WTC11 (cell line): ENCODE measurements around the gene TMEM120B. TPM values are rescaled to one million over a fixed set of nuclear protein-coding genes. Genes with fewer than 3 reads are reported as not detected.

ENCODE experiments used
- ATAC-seq: fragments of 200-7000 bp; cut with Tn5 transposase; 2 replicates; pipeline ENCODE4 v1.10.0; 2021; ENCODE audit warnings: mild to moderate bottlenecking, moderate library complexity
- CTCF ChIA-PET: fragments of 300-600 bp; sonication (Branson Sonifier 250); formaldehyde crosslinking; loops from one replicate; lab custom pipeline; 2021; ENCODE audit warnings: antibody characterized with exemption; lab: Charles Lee
- POLR2A ChIA-PET: fragments of 350-600 bp; sonication (Branson Sonifier 250); formaldehyde crosslinking; loops from one replicate; lab custom pipeline; 2021; ENCODE audit warnings: antibody characterized with exemption; lab: Charles Lee
- DNase-seq: peaks from one replicate; pipeline ENCODE4 v3.0.0; 2021; ENCODE audit warnings: low spot score
- H3K27ac Mint-ChIP-seq: 2 replicates; pipeline ENCODE4 v1.8.0; 2021; ENCODE audit warnings: mixed read lengths
- H3K27me3 Mint-ChIP-seq: 2 replicates; pipeline ENCODE4 v1.8.0; 2021; ENCODE audit warnings: low read depth, mild to moderate bottlenecking, moderate library complexity, mixed read lengths
- H3K36me3 Mint-ChIP-seq: 2 replicates; pipeline ENCODE4 v1.8.0; 2021; ENCODE audit warnings: mixed read lengths
- H3K4me1 Mint-ChIP-seq: 2 replicates; pipeline ENCODE4 v1.8.0; 2022; ENCODE audit warnings: mixed read lengths
- H3K4me3 Mint-ChIP-seq: 2 replicates; pipeline ENCODE4 v1.8.0; 2021; ENCODE audit warnings: mild to moderate bottlenecking, moderate library complexity, mixed read lengths
- H3K9me3 Mint-ChIP-seq: 2 replicates; pipeline ENCODE4 v1.8.0; 2021; ENCODE audit warnings: mixed read lengths
- AR ChIP-seq: fragments of 250-450 bp; sonication (Bioruptor Pico); IDR thresholded peaks from 2 replicates; pipeline ENCODE4 v1.9.0; 2021; ENCODE audit warnings: mild to moderate bottlenecking
- CDX4 ChIP-seq: fragments of 250-450 bp; sonication (Bioruptor Pico); IDR thresholded peaks from 2 replicates; pipeline ENCODE4 v1.9.0; 2021; ENCODE audit warnings: moderate library complexity, mild to moderate bottlenecking, inconsistent platforms, borderline replicate concordance
- ETV6 ChIP-seq: sonication (generic); formaldehyde crosslinking; IDR thresholded peaks from 2 replicates; pipeline ENCODE4 v1.8.1; 2022; ENCODE audit warnings: mild to moderate bottlenecking, missing genetic modification reagents
- FOXK1 ChIP-seq: sonication (generic); formaldehyde crosslinking; IDR thresholded peaks from 2 replicates; pipeline ENCODE4 v1.8.0; 2022; ENCODE audit warnings: mild to moderate bottlenecking, moderate library complexity, missing genetic modification reagents
- HMGXB4 ChIP-seq: sonication (generic); formaldehyde crosslinking; IDR thresholded peaks from 2 replicates; pipeline ENCODE4 v1.8.1; 2023; ENCODE audit warnings: mild to moderate bottlenecking, moderate library complexity, missing genetic modification reagents
- IRF1 ChIP-seq: sonication (generic); formaldehyde crosslinking; IDR thresholded peaks from 2 replicates; pipeline ENCODE4 v1.8.0; 2023; ENCODE audit warnings: missing genetic modification reagents
- KAT7 ChIP-seq: sonication (generic); formaldehyde crosslinking; IDR thresholded peaks from 2 replicates; pipeline ENCODE4 v1.8.1; 2023; ENCODE audit warnings: missing genetic modification reagents, mild to moderate bottlenecking, borderline replicate concordance
- MLX ChIP-seq: sonication (generic); formaldehyde crosslinking; IDR thresholded peaks from 2 replicates; pipeline ENCODE4 v1.8.1; 2023; ENCODE audit warnings: mild to moderate bottlenecking, missing genetic modification reagents, moderate library complexity
- NFE2L1 ChIP-seq: sonication (generic); formaldehyde crosslinking; IDR thresholded peaks from 2 replicates; pipeline ENCODE4 v1.8.1; 2023; ENCODE audit warnings: missing genetic modification reagents
- NFYB ChIP-seq: sonication (generic); formaldehyde crosslinking; conservative IDR thresholded peaks from 2 replicates; pipeline ENCODE4 v1.8.0; 2022; ENCODE audit warnings: low read depth, missing genetic modification reagents
- NR2C2 ChIP-seq: sonication (generic); formaldehyde crosslinking; IDR thresholded peaks from 2 replicates; pipeline ENCODE4 v1.8.0; 2022; ENCODE audit warnings: mild to moderate bottlenecking, missing genetic modification reagents
- SMAD3 ChIP-seq: sonication (generic); formaldehyde crosslinking; IDR thresholded peaks from 2 replicates; pipeline ENCODE4 v1.8.0; 2022; ENCODE audit warnings: missing genetic modification reagents, mild to moderate bottlenecking, borderline replicate concordance
- SOX15 ChIP-seq: fragments of 250-450 bp; sonication (Bioruptor Pico); IDR thresholded peaks from 2 replicates; pipeline ENCODE4 v1.9.0; 2021; ENCODE audit warnings: mild to moderate bottlenecking
- ZNF138 ChIP-seq: sonication (generic); formaldehyde crosslinking; conservative IDR thresholded peaks from 2 replicates; pipeline ENCODE4 v1.8.1; 2022; ENCODE audit warnings: mild to moderate bottlenecking, moderate library complexity, missing genetic modification reagents
- ZNF671 ChIP-seq: fragments of 250-450 bp; sonication (Bioruptor Pico); IDR thresholded peaks from 2 replicates; pipeline ENCODE4 v1.8.0; 2021; ENCODE audit warnings: mild to moderate bottlenecking
- total RNA-seq: library from RNA; stranded (reverse); gene quantifications from 3 replicates; pipeline ENCODE4 v1.2.3, GENCODE V29; 2021

Gene TMEM120B
- total RNA-seq, 1 experiment from 2014 or later, result 36.9 TPM

GRCh38 chr12:121801595-121802484, 89.3 kb downstream of the TMEM120B start:
- ChIA-PET CTCF (interaction anchor here (0.9 to 12.5 kb wide), 6 partner anchors 4 to 323 kb away, joined by 3 to 532 read pairs (median 6); partner anchors contain the start of genes CFAP251, PSMD9, RHOF and SETD1B), POLR2A (interaction anchor here (0.6 to 11.7 kb wide), 9 partner anchors 7 to 229 kb away, joined by 3 to 161 read pairs (median 5); partner anchors contain the start of genes PSMD9 and RHOF)
- Mint-ChIP-seq H3K27ac (peak overlapping the region; percentile 100), H3K27me3 (no peaks in the 10 kb centered on the region), H3K36me3 (peaks cover 11% of the 10 kb centered on the region), H3K4me1 (peaks cover 46% of the 10 kb centered on the region), H3K9me3 (no peaks in the 10 kb centered on the region), H3K4me3 (peak overlapping the region; percentile 79)
- TF ChIP-seq ETV6 (no peak), AR (no peak), HMGXB4 (CRISPR knock-in tag) (no peak), ZNF671 (CRISPR knock-in tag) (peak; percentile 42; the same call in 1 of the 2 replicates), NFE2L1 (no peak), CDX4 (CRISPR knock-in tag) (peak; percentile 42; the same call in 1 of the 2 replicates), MLX (CRISPR knock-in tag) (no peak)
- no peak for DNase-seq
- no peak for ATAC-seq

GRCh38 chr12:121802485-121802842, 89.9 kb downstream of the TMEM120B start:
- Mint-ChIP-seq H3K36me3 (peaks cover 11% of the 10 kb centered on the region), H3K27me3 (no peaks in the 10 kb centered on the region), H3K9me3 (no peaks in the 10 kb centered on the region), H3K4me3 (peak overlapping the region; percentile 79), H3K27ac (peak overlapping the region; percentile 100), H3K4me1 (peaks cover 47% of the 10 kb centered on the region)
- TF ChIP-seq NR2C2 (CRISPR knock-in tag) (no peak), SMAD3 (no peak), IRF1 (CRISPR knock-in tag) (no peak), ETV6 (no peak), FOXK1 (CRISPR knock-in tag) (no peak), NFYB (no peak), KAT7 (CRISPR knock-in tag) (no peak), SOX15 (CRISPR knock-in tag) (no peak), ZNF138 (CRISPR knock-in tag) (no peak)
- POLR2A ChIA-PET, result interaction anchor here (0.6 to 11.7 kb wide), 6 partner anchors 7 to 230 kb away, joined by 4 to 161 read pairs (median 10); partner anchors contain the start of genes PSMD9, RHOF and TMEM120B
- CTCF ChIA-PET, result interaction anchor here (0.8 to 12.5 kb wide), 8 partner anchors 4 to 338 kb away, joined by 3 to 532 read pairs (median 6); partner anchors contain the start of genes PSMD9, RHOF and SETD1B
- ATAC-seq (no peak), DNase-seq (no peak)
